ENCODE data around the gene MYO1E.

MYO1E gene

GRCh38 chr15:59321000-59321689 is 51.5 kb downstream of the MYO1E start:
- H3K27ac ChIP-seq, result no peak overlapping the region
- no peak for DNase-seq
- H3K4me3 ChIP-seq (ENCODE audit: low read depth, low read length), result no peak overlapping the region
- no peaks in the 10 kb centered on the region for H3K36me3 ChIP-seq (replicated peaks)
- TF ChIP-seq CTCF (IDR thresholded peaks at IDR 0.05; ENCODE audit: low read depth, low read length, missing control alignments), result no peak
- in situ Hi-C loops (cut with HindIII; ENCODE audit: low pct_ligation_motif_present, low sequenced_read_pairs), result no loop called here
- no peaks in the 10 kb centered on the region for H3K27me3 ChIP-seq (replicated peaks)

- Histone ChIP-seq H3K4me3 (ENCODE audit: low read depth, low read length) (no peak overlapping the region), H3K36me3 (replicated peaks) (no peaks in the 10 kb centered on the region), H3K27me3 (replicated peaks) (no peaks in the 10 kb centered on the region), H3K27ac (no peak overlapping the region)
- TF ChIP-seq CTCF (IDR thresholded peaks at IDR 0.05; ENCODE audit: low read depth, low read length, missing control alignments), result no peak
- in situ Hi-C loops (cut with HindIII; ENCODE audit: low pct_ligation_motif_present, low sequenced_read_pairs), result no loop called here
- DNase-seq, result no peak
Measured at GRCh38 chr15:59317211-59317610, 55.5 kb downstream of the MYO1E start.

- H3K27ac ChIP-seq, result no peak overlapping the region
- in situ Hi-C loops (cut with HindIII; ENCODE audit: low pct_ligation_motif_present, low sequenced_read_pairs), result no loop called here
- H3K27me3 ChIP-seq (replicated peaks), result no peaks in the 10 kb centered on the region
- no peak for DNase-seq
- H3K4me3 ChIP-seq (ENCODE audit: low read depth, low read length), result no peak overlapping the region
- no peaks in the 10 kb centered on the region for H3K36me3 ChIP-seq (replicated peaks)
- TF ChIP-seq CTCF (IDR thresholded peaks at IDR 0.05; ENCODE audit: low read depth, low read length, missing control alignments), result no peak
Measured at GRCh38 chr15:59315914-59316451, 56.7 kb downstream of the MYO1E start.

- Histone ChIP-seq H3K27me3 (replicated peaks) (no peaks in the 10 kb centered on the region), H3K36me3 (replicated peaks) (no peaks in the 10 kb centered on the region), H3K27ac (no peak overlapping the region), H3K4me3 (ENCODE audit: low read depth, low read length) (no peak overlapping the region)
- DNase-seq, result no peak
- in situ Hi-C loops (cut with HindIII; ENCODE audit: low pct_ligation_motif_present, low sequenced_read_pairs), result no loop called here
- TF ChIP-seq CTCF (IDR thresholded peaks at IDR 0.05; ENCODE audit: low read depth, low read length, missing control alignments), result no peak
Measured at GRCh38 chr15:59313641-59314332, 58.9 kb downstream of the MYO1E start.

- in situ Hi-C loops (cut with HindIII; ENCODE audit: low pct_ligation_motif_present, low sequenced_read_pairs), result no loop called here
- Histone ChIP-seq H3K36me3 (replicated peaks) (no peaks in the 10 kb centered on the region), H3K27ac (no peak overlapping the region), H3K27me3 (replicated peaks) (no peaks in the 10 kb centered on the region), H3K4me3 (ENCODE audit: low read depth, low read length) (no peak overlapping the region)
- no peak for TF ChIP-seq CTCF (IDR thresholded peaks at IDR 0.05; ENCODE audit: low read depth, low read length, missing control alignments)
- DNase-seq, result no peak
Measured at GRCh38 chr15:59312205-59312604, 60.5 kb downstream of the MYO1E start.
